ENCODE results near the gene ZNF248. TPM values are rescaled to one million over a fixed set of nuclear protein-coding genes. Genes with fewer than 3 reads are reported as not detected.
"Not testable (repeated sequence)": the region's sequence is repeated elsewhere in the genome, so short reads cannot be mapped to it uniquely, and the experiment has no call there.

ZNF248 gene
- total and polyA plus RNA-seq, 2 donors: 14.0 to 42.9 TPM

GRCh38 chr10:37859270-37859669 lies 1.9 kb upstream of the ZNF248 start:
- H3K27ac ChIP-seq (ENCODE audit: low read depth); H3K4me3 ChIP-seq (ENCODE audit: low read depth, low read length); H3K4me1 ChIP-seq (ENCODE audit: insufficient read depth); H3K36me3 ChIP-seq (ENCODE audit: insufficient read depth); DNase-seq (ENCODE audit: extremely low spot score): not testable (repeated sequence)
- 93% methylated on average over 16 of the region's 16 CpGs for WGBS

GRCh38 chr10:37856881-37857286 lies 526 bp downstream of the ZNF248 start:
- H3K4me1 ChIP-seq (ENCODE audit: insufficient read depth): no peaks in the 10 kb centered on the region
- under 1% methylated on average over 16 of the region's 16 CpGs for WGBS
- DNase-seq (ENCODE audit: extremely low spot score): no peak

DNA sequence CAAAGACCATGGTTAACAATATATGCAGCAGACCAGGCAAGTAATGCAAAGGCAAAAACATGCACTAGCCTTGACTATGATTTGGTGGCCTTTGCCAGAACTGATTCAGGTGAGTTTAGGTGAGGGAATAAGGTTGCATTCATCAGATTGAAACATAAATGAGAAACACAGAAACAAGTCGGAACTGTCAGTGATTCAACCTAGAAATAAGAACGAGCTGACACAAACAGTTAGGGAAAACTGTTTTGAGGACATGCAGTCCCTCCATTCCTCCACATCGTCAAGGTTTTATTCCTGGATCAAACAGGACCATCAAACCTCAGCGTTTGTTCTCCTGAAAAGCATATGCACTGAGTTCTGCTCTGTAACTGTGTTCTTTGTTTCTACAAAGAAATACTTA lies 1.8 kb downstream of the ZNF248 start:
- no peaks in the 10 kb centered on the region for H3K4me1 ChIP-seq (ENCODE audit: insufficient read depth)
- H3K27ac ChIP-seq (ENCODE audit: low read depth): no peak overlapping the region
- 48% methylated on average over 4 of the region's 4 CpGs for WGBS
- no peak for DNase-seq (ENCODE audit: extremely low spot score)
- H3K36me3 ChIP-seq (ENCODE audit: insufficient read depth): no peaks in the 10 kb centered on the region
- no peak overlapping the region for H3K4me3 ChIP-seq (ENCODE audit: low read depth, low read length)

More at GRCh38 chr10:37856881-37857286, 526 bp downstream of the ZNF248 start:
- no peaks in the 10 kb centered on the region for H3K36me3 ChIP-seq (ENCODE audit: insufficient read depth)
- H3K4me3 ChIP-seq (ENCODE audit: low read depth, low read length): peak overlapping the region; percentile 77
- H3K27ac ChIP-seq (ENCODE audit: low read depth): peak overlapping the region; percentile 64

DNA sequence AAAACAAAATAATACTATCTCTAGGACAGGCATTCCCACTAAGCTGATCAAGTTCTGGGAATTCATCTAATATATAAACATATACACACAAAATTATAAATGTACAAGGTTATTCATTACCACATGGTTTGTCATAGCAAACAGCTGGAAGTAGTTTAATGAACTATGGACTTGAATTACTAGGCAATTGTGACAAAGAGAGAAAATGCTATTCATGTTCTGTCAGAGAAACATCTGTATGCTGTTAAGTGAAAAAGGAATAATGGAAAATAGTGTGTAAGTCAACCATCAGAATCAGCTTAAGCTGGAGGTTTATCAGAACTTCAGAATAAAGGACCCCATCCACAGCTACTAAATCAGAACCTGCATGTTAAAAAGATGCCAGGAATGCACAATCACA lies 2.8 kb downstream of the ZNF248 start:
- H3K36me3 ChIP-seq (ENCODE audit: insufficient read depth): no peaks in the 10 kb centered on the region
- H3K27ac ChIP-seq (ENCODE audit: low read depth): no peak overlapping the region
- no peaks in the 10 kb centered on the region for H3K4me1 ChIP-seq (ENCODE audit: insufficient read depth)
- no peak for DNase-seq (ENCODE audit: extremely low spot score)
- no peak overlapping the region for H3K4me3 ChIP-seq (ENCODE audit: low read depth, low read length)

DNA sequence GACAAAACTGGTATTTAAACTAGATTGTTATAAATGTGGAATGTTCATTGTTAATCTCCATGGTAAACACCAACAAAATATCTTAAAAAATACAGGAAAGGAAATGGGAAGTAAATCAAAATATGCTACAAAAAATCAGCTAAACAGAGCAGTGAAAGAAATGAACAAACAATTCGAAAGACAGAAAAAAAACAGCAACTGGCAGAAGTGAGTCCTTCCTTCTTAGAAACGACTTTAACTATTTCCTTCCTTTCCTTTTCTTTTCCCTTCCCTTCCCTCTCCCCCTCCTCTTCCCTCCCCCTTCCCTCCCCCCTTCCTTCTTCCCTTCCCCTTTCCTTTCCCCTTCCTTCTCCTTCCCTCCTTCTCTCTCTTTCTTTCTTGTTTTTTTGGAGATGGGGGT lies 12.8 kb downstream of the ZNF248 start:
- WGBS: 87% methylated on average over 2 of the region's 2 CpGs
- Histone ChIP-seq H3K4me3 (ENCODE audit: low read depth, low read length) (no peak overlapping the region), H3K4me1 (ENCODE audit: insufficient read depth) (no peaks in the 10 kb centered on the region), H3K27ac (ENCODE audit: low read depth) (no peak overlapping the region), H3K36me3 (ENCODE audit: insufficient read depth) (no peaks in the 10 kb centered on the region)
- DNase-seq (ENCODE audit: extremely low spot score): no peak

DNA sequence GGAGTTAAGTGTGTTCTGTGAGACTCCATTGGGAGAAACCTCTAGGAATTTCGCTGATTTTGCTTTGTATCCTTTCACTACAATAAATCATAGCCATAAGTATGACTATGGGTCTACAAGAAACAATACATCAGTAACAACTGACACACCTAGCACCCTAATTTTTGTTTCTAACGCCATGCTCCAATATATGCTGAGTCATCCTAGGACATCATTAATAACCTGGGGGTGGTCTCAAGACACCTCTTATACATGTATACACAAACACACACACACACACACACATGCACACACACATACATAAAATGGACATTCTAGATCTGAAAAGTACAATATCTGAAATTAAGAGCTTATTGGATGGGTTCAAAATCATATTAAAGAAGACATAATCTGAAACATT lies 18.2 kb downstream of the ZNF248 start:
- no peaks in the 10 kb centered on the region for H3K4me1 ChIP-seq (ENCODE audit: insufficient read depth)
- no peak overlapping the region for H3K27ac ChIP-seq (ENCODE audit: low read depth)
- over 99% methylated on average over 2 of the region's 2 CpGs for WGBS
- DNase-seq (ENCODE audit: extremely low spot score): no peak
- peaks cover 11% of the 10 kb centered on the region for H3K36me3 ChIP-seq (ENCODE audit: insufficient read depth)
- no peak overlapping the region for H3K4me3 ChIP-seq (ENCODE audit: low read depth, low read length)

GRCh38 chr10:37831495-37832333 lies 25.7 kb downstream of the ZNF248 start:
- peaks cover 28% of the 10 kb centered on the region for H3K36me3 ChIP-seq (ENCODE audit: insufficient read depth)
- no peak overlapping the region for H3K4me3 ChIP-seq (ENCODE audit: low read depth, low read length)
- 85% methylated on average over 4 of the region's 4 CpGs for WGBS

DNA sequence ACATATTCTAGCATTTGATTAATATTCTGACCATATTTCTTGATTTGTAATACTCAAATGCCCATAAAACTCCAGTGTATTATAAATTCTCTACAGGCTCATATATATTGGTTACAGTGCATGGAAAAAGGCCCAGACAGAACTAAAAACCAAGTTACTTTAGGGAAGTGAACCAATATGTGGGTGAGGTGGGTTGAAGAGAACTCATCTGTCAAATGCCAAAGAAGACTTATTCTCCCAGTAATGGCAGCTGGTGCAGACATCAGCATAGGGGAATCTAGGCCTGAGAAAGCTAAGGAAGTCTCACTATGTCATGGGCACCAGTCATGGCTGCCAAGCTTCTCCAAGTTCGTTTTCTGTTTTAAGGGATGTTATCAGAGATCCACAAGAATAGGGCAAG lies 30.6 kb downstream of the ZNF248 start:
- 94% methylated on average over 1 of the region's 1 CpG for WGBS
- Histone ChIP-seq H3K27ac (ENCODE audit: low read depth) (no peak overlapping the region), H3K4me3 (ENCODE audit: low read depth, low read length) (no peak overlapping the region), H3K4me1 (ENCODE audit: insufficient read depth) (no peaks in the 10 kb centered on the region), H3K36me3 (ENCODE audit: insufficient read depth) (peaks cover 15% of the 10 kb centered on the region)
- no peak for DNase-seq (ENCODE audit: extremely low spot score)

More at GRCh38 chr10:37831495-37832333, 25.7 kb downstream of the ZNF248 start:
- DNase-seq (ENCODE audit: extremely low spot score): no peak
- Histone ChIP-seq H3K27ac (ENCODE audit: low read depth) (no peak overlapping the region), H3K4me1 (ENCODE audit: insufficient read depth) (no peaks in the 10 kb centered on the region)

GRCh38 chr10:37821237-37821636 lies 36.2 kb downstream of the ZNF248 start:
- Histone ChIP-seq H3K4me3 (ENCODE audit: low read depth, low read length) (no peak overlapping the region), H3K27ac (ENCODE audit: low read depth) (no peak overlapping the region), H3K36me3 (ENCODE audit: insufficient read depth) (no peaks in the 10 kb centered on the region), H3K4me1 (ENCODE audit: insufficient read depth) (no peaks in the 10 kb centered on the region)
- 96% methylated on average over 3 of the region's 3 CpGs for WGBS
- DNase-seq (ENCODE audit: extremely low spot score): no peak

DNA sequence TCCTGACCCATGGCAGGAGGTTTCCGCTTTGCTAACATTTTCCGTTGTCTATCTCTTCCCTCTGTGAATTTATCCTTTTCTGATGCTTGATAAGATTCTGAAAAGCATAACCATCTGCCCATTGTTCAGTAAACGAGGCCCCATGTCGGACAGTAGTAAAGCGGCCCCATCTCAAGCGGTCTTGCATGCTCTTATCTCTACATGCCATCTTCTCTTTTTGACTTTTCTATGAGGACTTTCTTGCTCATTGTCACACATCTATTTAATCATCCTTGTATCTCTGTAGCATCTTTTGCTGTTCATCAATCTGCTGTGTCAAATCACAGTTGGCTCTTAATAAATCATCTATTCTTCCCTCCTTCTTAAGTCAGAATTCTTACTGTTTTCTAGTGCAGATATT lies 37.6 kb downstream of the ZNF248 start:
- H3K4me1 ChIP-seq (ENCODE audit: insufficient read depth): no peaks in the 10 kb centered on the region
- no peak overlapping the region for H3K27ac ChIP-seq (ENCODE audit: low read depth)
- no peaks in the 10 kb centered on the region for H3K36me3 ChIP-seq (ENCODE audit: insufficient read depth)
- WGBS: 97% methylated on average over 6 of the region's 6 CpGs
- DNase-seq (ENCODE audit: extremely low spot score): no peak
- H3K4me3 ChIP-seq (ENCODE audit: low read depth, low read length): no peak overlapping the region

DNA sequence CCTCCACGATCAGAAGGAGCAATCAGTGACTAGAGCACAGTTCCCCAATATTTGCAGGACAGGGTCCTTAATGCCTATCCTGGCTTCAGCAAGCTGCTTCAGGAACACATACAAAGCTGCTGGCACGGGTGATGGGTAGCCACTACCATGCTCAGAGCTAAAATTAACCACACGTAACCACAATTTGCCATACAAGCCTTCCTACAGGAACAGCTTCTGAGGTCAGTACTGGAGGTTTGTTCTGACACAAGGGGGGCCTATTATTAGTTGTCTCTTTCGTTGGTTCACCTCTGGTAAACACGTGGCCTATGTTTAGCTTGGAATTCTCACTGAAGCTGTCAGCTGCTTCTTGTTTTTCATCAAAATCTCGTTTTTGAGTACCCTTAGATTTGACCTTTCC lies 41.1 kb downstream of the ZNF248 start:
- H3K4me3 ChIP-seq (ENCODE audit: low read depth, low read length): no peak overlapping the region
- peaks cover 2% of the 10 kb centered on the region for H3K36me3 ChIP-seq (ENCODE audit: insufficient read depth)
- no peak overlapping the region for H3K27ac ChIP-seq (ENCODE audit: low read depth)
- H3K4me1 ChIP-seq (ENCODE audit: insufficient read depth): no peaks in the 10 kb centered on the region
- 80% methylated on average over 6 of the region's 6 CpGs for WGBS
- no peak for DNase-seq (ENCODE audit: extremely low spot score)

DNA sequence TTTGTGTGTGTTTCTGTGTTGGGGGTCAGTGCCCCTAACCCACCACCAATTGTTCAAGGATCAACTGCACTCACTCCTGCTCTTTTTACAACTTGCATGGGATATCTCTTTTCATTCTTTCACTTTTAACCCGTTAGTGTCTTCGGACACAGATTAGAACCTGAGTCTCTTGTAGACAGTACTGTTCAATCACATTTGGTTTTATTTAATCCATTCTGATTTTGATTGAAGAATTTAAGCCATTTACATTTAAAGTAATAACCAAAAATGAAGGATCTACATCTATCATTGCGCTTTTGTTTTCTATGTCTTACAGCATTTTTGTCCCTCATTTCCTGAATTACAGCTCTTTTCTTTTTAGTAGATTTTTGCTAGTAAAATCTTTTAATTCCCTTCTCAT lies 43.6 kb downstream of the ZNF248 start:
- WGBS: 97% methylated on average over 3 of the region's 3 CpGs
- peaks cover 2% of the 10 kb centered on the region for H3K36me3 ChIP-seq (ENCODE audit: insufficient read depth)
- no peak for DNase-seq (ENCODE audit: extremely low spot score)

GRCh38 chr10:37812290-37812689 lies 45.1 kb downstream of the ZNF248 start:
- 41% methylated on average over 1 of the region's 1 CpG for WGBS
- Histone ChIP-seq H3K4me3 (ENCODE audit: low read depth, low read length) (no peak overlapping the region), H3K27ac (ENCODE audit: low read depth) (no peak overlapping the region), H3K4me1 (ENCODE audit: insufficient read depth) (no peaks in the 10 kb centered on the region), H3K36me3 (ENCODE audit: insufficient read depth) (peaks cover 2% of the 10 kb centered on the region)
- DNase-seq (ENCODE audit: extremely low spot score): no peak

More for the DNA sequence above, 43.6 kb downstream of the ZNF248 start:
- Histone ChIP-seq H3K4me1 (ENCODE audit: insufficient read depth) (no peaks in the 10 kb centered on the region), H3K4me3 (ENCODE audit: low read depth, low read length) (no peak overlapping the region), H3K27ac (ENCODE audit: low read depth) (no peak overlapping the region)

DNA sequence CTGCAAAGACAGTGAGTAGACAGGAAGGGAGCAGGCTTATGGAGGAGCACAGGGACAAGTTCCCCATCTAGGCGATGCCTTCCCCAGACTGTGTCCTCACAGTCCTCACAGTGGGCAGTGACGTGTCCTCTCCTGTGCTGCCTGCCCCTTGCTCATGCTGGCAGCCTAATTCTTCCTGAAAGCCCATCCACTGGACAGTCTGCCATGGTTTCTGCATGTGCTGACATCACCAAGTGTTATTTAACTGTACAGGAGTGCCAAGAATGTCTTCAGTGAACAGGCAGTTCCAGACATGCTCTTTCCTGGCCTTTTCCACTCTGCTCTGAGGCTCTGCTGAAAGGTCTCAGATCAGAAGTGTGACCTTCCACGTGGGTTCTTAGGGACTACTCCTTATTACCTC lies 54.1 kb downstream of the ZNF248 start:
- H3K36me3 ChIP-seq (ENCODE audit: insufficient read depth): no peaks in the 10 kb centered on the region

More for the DNA sequence above, 54.1 kb downstream of the ZNF248 start:
- DNase-seq (ENCODE audit: extremely low spot score): no peak
- WGBS: 61% methylated on average over 3 of the region's 3 CpGs
- no peak overlapping the region for H3K27ac ChIP-seq (ENCODE audit: low read depth)
- H3K4me3 ChIP-seq (ENCODE audit: low read depth, low read length): no peak overlapping the region
- H3K4me1 ChIP-seq (ENCODE audit: insufficient read depth): no peaks in the 10 kb centered on the region
